Measurements from ENCODE around the gene PGK2.

DNA sequence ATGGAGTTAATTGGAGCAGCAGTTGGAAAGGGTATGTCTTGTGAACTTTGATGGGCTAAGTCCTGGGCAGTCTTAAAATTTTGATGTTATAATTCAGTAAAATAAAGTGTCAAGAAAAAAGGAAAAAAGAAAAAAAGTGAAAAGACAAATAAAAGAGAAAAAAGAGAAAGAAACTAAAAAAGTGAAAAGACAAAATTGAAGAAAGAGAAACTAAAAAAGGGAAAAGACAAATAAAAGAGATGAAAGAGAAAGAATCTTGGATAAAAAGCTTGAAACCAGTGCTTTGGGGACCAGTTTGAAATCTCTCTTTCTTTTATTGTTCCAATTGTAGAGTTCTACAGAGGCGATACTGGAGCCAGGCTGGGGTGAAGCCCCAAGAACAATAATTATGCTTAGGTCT, 12.0 kb upstream of the PGK2 start:
- TF ChIP-seq POLR2A (IDR thresholded peaks at IDR 0.05): no peak
- TF ChIP-seq, protein P1, sequence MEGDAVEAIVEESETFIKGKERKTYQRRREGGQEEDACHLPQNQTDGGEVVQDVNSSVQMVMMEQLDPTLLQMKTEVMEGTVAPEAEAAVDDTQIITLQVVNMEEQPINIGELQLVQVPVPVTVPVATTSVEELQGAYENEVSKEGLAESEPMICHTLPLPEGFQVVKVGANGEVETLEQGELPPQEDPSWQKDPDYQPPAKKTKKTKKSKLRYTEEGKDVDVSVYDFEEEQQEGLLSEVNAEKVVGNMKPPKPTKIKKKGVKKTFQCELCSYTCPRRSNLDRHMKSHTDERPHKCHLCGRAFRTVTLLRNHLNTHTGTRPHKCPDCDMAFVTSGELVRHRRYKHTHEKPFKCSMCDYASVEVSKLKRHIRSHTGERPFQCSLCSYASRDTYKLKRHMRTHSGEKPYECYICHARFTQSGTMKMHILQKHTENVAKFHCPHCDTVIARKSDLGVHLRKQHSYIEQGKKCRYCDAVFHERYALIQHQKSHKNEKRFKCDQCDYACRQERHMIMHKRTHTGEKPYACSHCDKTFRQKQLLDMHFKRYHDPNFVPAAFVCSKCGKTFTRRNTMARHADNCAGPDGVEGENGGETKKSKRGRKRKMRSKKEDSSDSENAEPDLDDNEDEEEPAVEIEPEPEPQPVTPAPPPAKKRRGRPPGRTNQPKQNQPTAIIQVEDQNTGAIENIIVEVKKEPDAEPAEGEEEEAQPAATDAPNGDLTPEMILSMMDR (IDR thresholded peaks at IDR 0.05): no peak
